K562 (cell line): ENCODE data around the gene UTP25. TPM values are rescaled to one million over a fixed set of nuclear protein-coding genes. Genes with fewer than 3 reads are reported as not detected.

Source experiments
- AFF4 ChIP-seq: sonication (generic); formaldehyde crosslinking; IDR thresholded peaks from 2 replicates; pipeline ENCODE4 v1.8.0; 2023; ENCODE audit warnings: mild to moderate bottlenecking, missing genetic modification reagents
- BRD4 ChIP-seq: fragments of 200-600 bp; sonication (generic); IDR thresholded peaks from 2 replicates; pipeline ENCODE4 v1.6.1; 2017; ENCODE audit warnings: inconsistent platforms
- BRF1 ChIP-seq: IDR thresholded peaks from 3 replicates; pipeline ENCODE4 v1.6.1; 2011; ENCODE audit warnings: borderline replicate concordance, mild to moderate bottlenecking; ENCODE audit not compliant: insufficient read length; ENCODE audit errors: extremely low read depth
- HNRNPLL ChIP-seq: fragments of 200-400 bp; formaldehyde crosslinking; IDR thresholded peaks from 2 replicates; pipeline ENCODE4 v1.6.1; 2017; ENCODE audit warnings: low read length, low read depth, mild to moderate bottlenecking; ENCODE audit not compliant: poor library complexity, severe bottlenecking
- MLLT1 ChIP-seq, 2 experiments: fragments of 450-650 bp; IDR thresholded peaks; 2 replicates each; pipeline ENCODE4 v1.6.1; 2016
- NR1H2 ChIP-seq: sonication (generic); formaldehyde crosslinking; IDR thresholded peaks from 2 replicates; pipeline ENCODE4 v1.4.0; 2020; ENCODE audit warnings: mild to moderate bottlenecking, missing genetic modification reagents
- PHF21A ChIP-seq: fragments of 450-650 bp; IDR thresholded peaks from 2 replicates; pipeline ENCODE4 v1.6.1; 2017; ENCODE audit warnings: low read depth, borderline replicate concordance
- SP2 ChIP-seq: IDR thresholded peaks from 2 replicates; pipeline ENCODE4 v1.6.1; 2011; ENCODE audit warnings: mild to moderate bottlenecking, low read depth, low read length, moderate library complexity; ENCODE audit not compliant: poor library complexity, severe bottlenecking; ENCODE audit errors: extremely low read depth
- THAP7 ChIP-seq: fragments of 250-450 bp; sonication (Bioruptor Pico); IDR thresholded peaks from 2 replicates; pipeline ENCODE4 v1.5.0; 2021
- U2AF1 ChIP-seq: fragments of 200-400 bp; formaldehyde crosslinking; optimal IDR thresholded peaks from 2 replicates; pipeline ENCODE3; 2017; ENCODE audit warnings: mild to moderate bottlenecking, low read depth, low read length, moderate library complexity
- ZFP1 ChIP-seq: fragments of 450-650 bp; formaldehyde crosslinking; IDR thresholded peaks from 2 replicates; pipeline ENCODE4 v1.4.0; 2020; ENCODE audit warnings: mild to moderate bottlenecking, mixed read lengths
- ZNF384 ChIP-seq: IDR thresholded peaks from 2 replicates; pipeline ENCODE4 v1.6.1; 2012; ENCODE audit warnings: low read depth, low read length, improper control_type of control experiment
- ZNF408 ChIP-seq: fragments of 250-450 bp; sonication (Bioruptor Pico); IDR thresholded peaks from 2 replicates; pipeline ENCODE4 v1.4.0; 2020; ENCODE audit warnings: low read depth, mild to moderate bottlenecking, moderate library complexity
- ZNF436 ChIP-seq: fragments of 250-450, 450-650 bp; sonication (Bioruptor Pico); formaldehyde crosslinking; IDR thresholded peaks from 2 replicates; pipeline ENCODE4 v1.7.0; 2020; ENCODE audit warnings: mild to moderate bottlenecking
- ZNF507 ChIP-seq: conservative IDR thresholded peaks from 2 replicates; pipeline ENCODE4 v1.6.1; 2017; ENCODE audit warnings: missing genetic modification characterization, missing compliant biosample characterization
- ZNF79 ChIP-seq: fragments of 250-450 bp; sonication (Bioruptor Pico); IDR thresholded peaks from 2 replicates; pipeline ENCODE4 v1.4.0; 2020; ENCODE audit warnings: low read depth, mild to moderate bottlenecking, moderate library complexity
- polyA plus RNA-seq, 8 experiments: library from polyadenylated mRNA; depleted of rRNA in 4 of 8; stranded (reverse) in 5 of 8; unstranded in 3 of 8; fragments of >200 nt; fragmentation: Nextera tagmentation in 2 of 8; fragmentation: Illumina TruSeq in 1 of 8; extraction: Ambion mirVana in 2 of 8; extraction: Trizol in 1 of 8; gene quantifications; 2 replicates each; pipeline versions ENCODE4 v1.2.1 to v1.2.3, GENCODE V29; 2011 to 2014; ENCODE audit warnings: inconsistent platforms in 1 of 8, missing spikeins in 1 of 8
- total RNA-seq, 7 experiments: library from RNA; depleted of rRNA in 6 of 7; stranded (reverse); fragments of >200 nt in 6 of 7; fragmentation: Illumina TruSeq in 2 of 7; extraction: Trizol in 2 of 7; gene quantifications; 2 replicates each; pipeline versions ENCODE4 v1.2.1 to v1.2.3, GENCODE V29; 2011 to 2021; ENCODE audit warnings: low replicate concordance in 1 of 7
- TF ChIP-seq, protein P1 (sequence below): fragments of 450-650 bp; IDR thresholded peaks from 2 replicates; pipeline ENCODE4 v1.6.1; 2016; ENCODE audit warnings: mild to moderate bottlenecking
- TF ChIP-seq, protein P2 (sequence below): sonication (generic); formaldehyde crosslinking; IDR thresholded peaks from 2 replicates; pipeline ENCODE4 v1.9.0; 2022; ENCODE audit warnings: mild to moderate bottlenecking, missing genetic modification reagents

The UTP25 gene
- total and polyA plus RNA-seq, 9 of the 15 experiments (the other 6 are each of a cell fraction or from before 2014, with no cell fraction given), result 5.7 to 17.6 (median 12.0) TPM

GRCh38 chr1:209784265-209785169 is 43.3 kb upstream of the UTP25 start, which contains the start of gene C1orf74 (continued):
- no peak for TF ChIP-seq THAP7
- TF ChIP-seq, protein P1, sequence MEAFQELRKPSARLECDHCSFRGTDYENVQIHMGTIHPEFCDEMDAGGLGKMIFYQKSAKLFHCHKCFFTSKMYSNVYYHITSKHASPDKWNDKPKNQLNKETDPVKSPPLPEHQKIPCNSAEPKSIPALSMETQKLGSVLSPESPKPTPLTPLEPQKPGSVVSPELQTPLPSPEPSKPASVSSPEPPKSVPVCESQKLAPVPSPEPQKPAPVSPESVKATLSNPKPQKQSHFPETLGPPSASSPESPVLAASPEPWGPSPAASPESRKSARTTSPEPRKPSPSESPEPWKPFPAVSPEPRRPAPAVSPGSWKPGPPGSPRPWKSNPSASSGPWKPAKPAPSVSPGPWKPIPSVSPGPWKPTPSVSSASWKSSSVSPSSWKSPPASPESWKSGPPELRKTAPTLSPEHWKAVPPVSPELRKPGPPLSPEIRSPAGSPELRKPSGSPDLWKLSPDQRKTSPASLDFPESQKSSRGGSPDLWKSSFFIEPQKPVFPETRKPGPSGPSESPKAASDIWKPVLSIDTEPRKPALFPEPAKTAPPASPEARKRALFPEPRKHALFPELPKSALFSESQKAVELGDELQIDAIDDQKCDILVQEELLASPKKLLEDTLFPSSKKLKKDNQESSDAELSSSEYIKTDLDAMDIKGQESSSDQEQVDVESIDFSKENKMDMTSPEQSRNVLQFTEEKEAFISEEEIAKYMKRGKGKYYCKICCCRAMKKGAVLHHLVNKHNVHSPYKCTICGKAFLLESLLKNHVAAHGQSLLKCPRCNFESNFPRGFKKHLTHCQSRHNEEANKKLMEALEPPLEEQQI, result peak; percentile 91
- no peak for TF ChIP-seq BRF1
- TF ChIP-seq ZNF507 (tag), result no peak
- no peak for TF ChIP-seq NR1H2
- peak; percentile 71 for TF ChIP-seq AFF4
- TF ChIP-seq HNRNPLL, result peak; percentile 89
- TF ChIP-seq, protein P2, sequence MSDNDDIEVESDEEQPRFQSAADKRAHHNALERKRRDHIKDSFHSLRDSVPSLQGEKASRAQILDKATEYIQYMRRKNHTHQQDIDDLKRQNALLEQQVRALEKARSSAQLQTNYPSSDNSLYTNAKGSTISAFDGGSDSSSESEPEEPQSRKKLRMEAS (CRISPR knock-in tag), result peak; percentile 86
- peak; percentile 13; the same call in 1 of the 2 replicates for TF ChIP-seq ZNF384
- TF ChIP-seq ZNF79 (CRISPR knock-in tag), result 0 out of 2 replicates have a peak, but pooled peaks have one; percentile 3
- TF ChIP-seq ZFP1, result peak; percentile 23; the same call in 1 of the 2 replicates
- TF ChIP-seq BRD4, result peak; percentile 86; the same call in 1 of the 2 replicates
- peak; percentile 69 to 74; a peak in 3 of 4 replicates for TF ChIP-seq MLLT1 (IDR thresholded peaks at IDR 0.05)
- TF ChIP-seq U2AF1, result no peak
- no peak for TF ChIP-seq ZNF408 (CRISPR knock-in tag)
- peak; percentile 44 for TF ChIP-seq SP2
- no peak for TF ChIP-seq ZNF436 (CRISPR knock-in tag)
- TF ChIP-seq PHF21A, result no peak
